ENCODE measurements around the gene NOD1.
"Not testable (repeated sequence)": the region's sequence is repeated elsewhere in the genome, so short reads cannot be mapped to it uniquely, and the experiment has no call there.

NOD1 gene

GRCh38 chr7:30504301-30505173 is 26.0 kb upstream of the NOD1 start, which contains the start of gene GGCT:
TSS of gene GGCT (minus strand) at chr7:30504829. CDS start at chr7:30504709, 120 bp downstream.
- DNase-seq: peak; percentile 91 to 93 (median 92)

GRCh38 chr7:30503274-30504212 is 25.0 kb upstream of the NOD1 start:
- DNase-seq: no peak

- no peak for DNase-seq
Measured at GRCh38 chr7:30502470-30503251, 24.1 kb upstream of the NOD1 start.

GRCh38 chr7:30501264-30501663 is 22.7 kb upstream of the NOD1 start:
- DNase-seq: no peak

GRCh38 chr7:30493228-30493627 is 14.6 kb upstream of the NOD1 start:
- no peak for DNase-seq

- no peak for DNase-seq
Measured at GRCh38 chr7:30491417-30491816, 12.8 kb upstream of the NOD1 start.

- DNase-seq: no peak
Measured at GRCh38 chr7:30487371-30487770, 8.8 kb upstream of the NOD1 start.

- DNase-seq: no peak
Measured at GRCh38 chr7:30485667-30486066, 7.1 kb upstream of the NOD1 start.

- DNase-seq: not testable (repeated sequence)
Measured at GRCh38 chr7:30481416-30481815, 2.8 kb upstream of the NOD1 start.

GRCh38 chr7:30479202-30480120 is 877 bp upstream of the NOD1 start:
- no peak for DNase-seq

GRCh38 chr7:30476459-30477145 is 2.0 kb downstream of the NOD1 start:
- DNase-seq: no peak

- DNase-seq: no peak
Measured at GRCh38 chr7:30475580-30475979, 3.0 kb downstream of the NOD1 start.

- DNase-seq: no peak
Measured at GRCh38 chr7:30474893-30475292, 3.7 kb downstream of the NOD1 start.

GRCh38 chr7:30474485-30474884 is 4.1 kb downstream of the NOD1 start:
- no peak for DNase-seq

GRCh38 chr7:30473903-30474302 is 4.7 kb downstream of the NOD1 start:
- DNase-seq: no peak

- DNase-seq: no peak
Measured at GRCh38 chr7:30472784-30473775, 5.5 kb downstream of the NOD1 start.

GRCh38 chr7:30472081-30472783 is 6.4 kb downstream of the NOD1 start:
- no peak for DNase-seq

- no peak for DNase-seq
Measured at GRCh38 chr7:30471205-30471604, 7.4 kb downstream of the NOD1 start.

GRCh38 chr7:30470771-30471170 is 7.8 kb downstream of the NOD1 start:
- DNase-seq: no peak
